Retinal pigment epithelial cell (primary cell): ENCODE data around the gene ZNF823.

ENCODE experiments used
- DNase-seq: peaks from one replicate; pipeline ENCODE4 v3.0.0-alpha.2; 2010; ENCODE audit warnings: low read depth
- H3K4me3 ChIP-seq: 2 replicates; pipeline ENCODE4 v1.5.1; 2011; ENCODE audit warnings: mild to moderate bottlenecking, low read length, control low read depth, moderate library complexity
- CTCF ChIP-seq: conservative IDR thresholded peaks from 2 replicates; pipeline ENCODE4 v1.5.1; 2011; ENCODE audit warnings: low read depth, low read length, control low read depth, inconsistent platforms

The ZNF823 gene

GRCh38 chr19:11708457-11708856, 30.3 kb downstream of the ZNF823 start:
- H3K4me3 ChIP-seq, result no peak overlapping the region
- no peak for TF ChIP-seq CTCF
- DNase-seq, result no peak

GRCh38 chr19:11705474-11705873, 33.3 kb downstream of the ZNF823 start:
- TF ChIP-seq CTCF, result no peak
- no peak overlapping the region for H3K4me3 ChIP-seq
- no peak for DNase-seq

- no peak for TF ChIP-seq CTCF
- H3K4me3 ChIP-seq, result no peak overlapping the region
- no peak for DNase-seq
Observed at GRCh38 chr19:11704626-11705025, 34.1 kb downstream of the ZNF823 start.

- peak; percentile 76 for TF ChIP-seq CTCF
- no peak for DNase-seq
- H3K4me3 ChIP-seq, result no peak overlapping the region
Observed at GRCh38 chr19:11699931-11700794, 38.6 kb downstream of the ZNF823 start.

- no peak overlapping the region for H3K4me3 ChIP-seq
- no peak for TF ChIP-seq CTCF
- DNase-seq, result no peak
Observed at GRCh38 chr19:11698231-11698630, 40.5 kb downstream of the ZNF823 start.

GRCh38 chr19:11697284-11697855, 41.4 kb downstream of the ZNF823 start:
- no peak overlapping the region for H3K4me3 ChIP-seq
- TF ChIP-seq CTCF, result no peak
- no peak for DNase-seq
